ENCODE measurements around the gene SLC8B1. TPM values are rescaled to one million over a fixed set of nuclear protein-coding genes. Genes with fewer than 3 reads are reported as not detected.

The SLC8B1 gene
- polyA plus RNA-seq, 1 donor (not counting 4 experiments of a cell fraction or from before 2014, with no cell fraction given), result 8.0 TPM

DNA sequence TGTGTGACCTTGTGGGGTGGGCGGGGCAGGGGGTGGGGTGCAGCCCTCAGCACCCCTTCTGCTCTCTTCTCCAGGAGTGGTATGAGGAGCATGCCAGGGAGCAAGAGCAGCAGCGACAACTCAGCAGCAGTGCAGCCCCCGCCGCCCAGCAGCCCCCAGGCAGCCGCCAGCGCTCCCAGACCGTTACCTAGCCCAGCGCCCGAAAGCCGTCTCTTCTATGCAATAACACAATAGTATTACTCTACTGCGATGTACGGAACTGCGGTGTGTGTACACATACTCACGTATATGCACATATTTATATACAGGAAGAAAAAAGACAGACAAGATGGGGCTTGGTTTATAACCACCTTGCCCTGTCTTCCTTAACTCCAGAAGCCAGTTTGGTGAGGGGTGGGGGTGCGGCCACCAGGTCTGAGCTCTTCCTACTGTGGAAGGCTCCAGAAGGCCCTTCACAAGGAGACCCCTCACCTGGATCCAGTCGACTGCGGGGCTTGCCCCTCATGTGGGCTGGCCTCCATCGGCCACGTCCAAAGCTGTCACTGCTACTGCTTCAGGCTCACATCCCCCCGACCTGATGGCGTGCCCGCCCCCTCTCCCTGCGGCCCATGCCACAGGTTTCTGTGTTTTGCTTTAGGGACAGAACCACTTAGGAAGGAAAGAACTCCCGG lies 38.9 kb downstream of the SLC8B1 start:
- peaks cover 14% of the 10 kb centered on the region for H3K4me1 ChIP-seq (ENCODE audit: control insufficient read depth, extremely low read depth, insufficient read depth, low read length)
- no peaks in the 10 kb centered on the region for H3K79me2 ChIP-seq (ENCODE audit: control insufficient read depth, insufficient read depth, low read length)
- no peak overlapping the region for H3K27ac ChIP-seq (ENCODE audit: control insufficient read depth, insufficient read depth, low read length)
- H3K9me1 ChIP-seq (ENCODE audit: control insufficient read depth, extremely low read depth, insufficient read depth, low read length), result peaks cover 2% of the 10 kb centered on the region
- FAIRE-seq, result no peak
- H3K9me3 ChIP-seq (ENCODE audit: control insufficient read depth, low read depth, low read length), result no peaks in the 10 kb centered on the region
- no peak overlapping the region for H2AFZ ChIP-seq (ENCODE audit: control insufficient read depth, low read length)
- H3K27me3 ChIP-seq (ENCODE audit: control insufficient read depth, extremely low read depth, insufficient read depth, low read length), result no peaks in the 10 kb centered on the region
- no peak overlapping the region for H3K4me2 ChIP-seq (ENCODE audit: control insufficient read depth, extremely low read depth, insufficient read depth, low read depth, low read length)
- H3K9ac ChIP-seq (ENCODE audit: control insufficient read depth, extremely low read depth, insufficient read depth, low read length), result no peak overlapping the region
- peaks cover 5 to 8% of the 10 kb centered on the region in 2 experiments for H3K36me3 ChIP-seq (ENCODE audit: control insufficient read depth in 2 of 2, extremely low read depth in 1 of 2, insufficient read depth in 2 of 2, low read length in 2 of 2)
- TF ChIP-seq, protein P1, sequence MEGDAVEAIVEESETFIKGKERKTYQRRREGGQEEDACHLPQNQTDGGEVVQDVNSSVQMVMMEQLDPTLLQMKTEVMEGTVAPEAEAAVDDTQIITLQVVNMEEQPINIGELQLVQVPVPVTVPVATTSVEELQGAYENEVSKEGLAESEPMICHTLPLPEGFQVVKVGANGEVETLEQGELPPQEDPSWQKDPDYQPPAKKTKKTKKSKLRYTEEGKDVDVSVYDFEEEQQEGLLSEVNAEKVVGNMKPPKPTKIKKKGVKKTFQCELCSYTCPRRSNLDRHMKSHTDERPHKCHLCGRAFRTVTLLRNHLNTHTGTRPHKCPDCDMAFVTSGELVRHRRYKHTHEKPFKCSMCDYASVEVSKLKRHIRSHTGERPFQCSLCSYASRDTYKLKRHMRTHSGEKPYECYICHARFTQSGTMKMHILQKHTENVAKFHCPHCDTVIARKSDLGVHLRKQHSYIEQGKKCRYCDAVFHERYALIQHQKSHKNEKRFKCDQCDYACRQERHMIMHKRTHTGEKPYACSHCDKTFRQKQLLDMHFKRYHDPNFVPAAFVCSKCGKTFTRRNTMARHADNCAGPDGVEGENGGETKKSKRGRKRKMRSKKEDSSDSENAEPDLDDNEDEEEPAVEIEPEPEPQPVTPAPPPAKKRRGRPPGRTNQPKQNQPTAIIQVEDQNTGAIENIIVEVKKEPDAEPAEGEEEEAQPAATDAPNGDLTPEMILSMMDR (optimal IDR thresholded peaks at IDR 0.05 in 1 of 3, IDR thresholded peaks at IDR 0.05 in 1 of 3, conservative IDR thresholded peaks at IDR 0.05 in 1 of 3; ENCODE audit: extremely low read depth in 1 of 3, insufficient read depth in 2 of 3, low read length in 3 of 3), result no peak
- no peak for TF ChIP-seq EZH2 (IDR thresholded peaks at IDR 0.05; ENCODE audit: low read length)
- H3K4me3 ChIP-seq (ENCODE audit: control insufficient read depth in 2 of 3, extremely low read depth in 1 of 3, insufficient read depth in 2 of 3, low read depth in 1 of 3, low read length in 3 of 3), result no peak overlapping the region
- no peaks in the 10 kb centered on the region for H4K20me1 ChIP-seq (ENCODE audit: control insufficient read depth, extremely low read depth, insufficient read depth, low read length)
- dilution Hi-C loops (cut with MboI; ENCODE audit: extremely low pct_ligation_motif_present, low sequenced_read_pairs), result no loop called here
- DNase-seq (ENCODE audit: low read depth, low spot score), result no peak

DNA sequence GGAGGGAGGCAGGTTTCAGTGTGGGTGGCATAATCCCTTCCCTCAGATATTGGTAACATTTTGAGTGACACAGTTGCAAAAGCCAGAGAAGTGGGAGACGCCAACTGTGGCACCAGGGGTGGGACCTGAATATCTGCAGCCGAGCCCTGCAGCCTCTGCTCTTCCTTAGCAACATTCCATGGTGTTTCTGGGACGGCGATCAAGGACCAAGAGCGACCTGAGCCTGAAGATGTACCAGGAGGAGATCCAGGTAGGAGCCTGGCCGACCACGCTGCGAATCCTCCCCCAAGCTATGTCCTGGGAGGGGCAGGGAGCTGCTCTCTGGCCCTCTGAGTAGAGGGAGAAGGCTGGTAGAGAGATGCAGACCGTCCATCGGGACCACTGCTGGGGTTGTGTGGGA lies 41.8 kb downstream of the SLC8B1 start:
- no peaks in the 10 kb centered on the region for H3K9me1 ChIP-seq (ENCODE audit: control insufficient read depth, extremely low read depth, insufficient read depth, low read length)
- H3K27me3 ChIP-seq (ENCODE audit: control insufficient read depth, extremely low read depth, insufficient read depth, low read length), result no peaks in the 10 kb centered on the region
- H3K4me1 ChIP-seq (ENCODE audit: control insufficient read depth, extremely low read depth, insufficient read depth, low read length), result no peaks in the 10 kb centered on the region
- dilution Hi-C loops (cut with MboI; ENCODE audit: extremely low pct_ligation_motif_present, low sequenced_read_pairs), result no loop called here
- H4K20me1 ChIP-seq (ENCODE audit: control insufficient read depth, extremely low read depth, insufficient read depth, low read length), result no peaks in the 10 kb centered on the region
- peaks cover 5 to 16% of the 10 kb centered on the region in 2 experiments for H3K36me3 ChIP-seq (ENCODE audit: control insufficient read depth in 2 of 2, extremely low read depth in 1 of 2, insufficient read depth in 2 of 2, low read length in 2 of 2)
- no peak overlapping the region for H3K27ac ChIP-seq (ENCODE audit: control insufficient read depth, insufficient read depth, low read length)
- H3K79me2 ChIP-seq (ENCODE audit: control insufficient read depth, insufficient read depth, low read length), result no peaks in the 10 kb centered on the region
- no peaks in the 10 kb centered on the region for H3K9me3 ChIP-seq (ENCODE audit: control insufficient read depth, low read depth, low read length)
- no peak overlapping the region for H3K9ac ChIP-seq (ENCODE audit: control insufficient read depth, extremely low read depth, insufficient read depth, low read length)
- TF ChIP-seq EZH2 (IDR thresholded peaks at IDR 0.05; ENCODE audit: low read length), result no peak
- TF ChIP-seq, protein P1 (optimal IDR thresholded peaks at IDR 0.05 in 1 of 3, IDR thresholded peaks at IDR 0.05 in 1 of 3, conservative IDR thresholded peaks at IDR 0.05 in 1 of 3; ENCODE audit: extremely low read depth in 1 of 3, insufficient read depth in 2 of 3, low read length in 3 of 3), result no peak
- FAIRE-seq (no peak), DNase-seq (ENCODE audit: low read depth, low spot score) (no peak)
- H2AFZ ChIP-seq (ENCODE audit: control insufficient read depth, low read length), result no peak overlapping the region
- no peak overlapping the region for H3K4me2 ChIP-seq (ENCODE audit: control insufficient read depth, extremely low read depth, insufficient read depth, low read depth, low read length)
- no peak overlapping the region for H3K4me3 ChIP-seq (ENCODE audit: control insufficient read depth in 2 of 3, extremely low read depth in 1 of 3, insufficient read depth in 2 of 3, low read depth in 1 of 3, low read length in 3 of 3)

Measured in keratinocyte (primary cell).